K562 (cell line): Measurements from ENCODE around the gene CD2. TPM values are rescaled to one million over a fixed set of nuclear protein-coding genes. Genes with fewer than 3 reads are reported as not detected.

Experiments
- REST ChIP-seq, 2 experiments: fragments of 450-650 bp; formaldehyde crosslinking in 1 of 2; IDR thresholded peaks; 2 replicates each; pipeline versions ENCODE4 v1.4.0 to v1.6.1; 2014 to 2020; ENCODE audit warnings: mild to moderate bottlenecking in 2 of 2, borderline replicate concordance in 1 of 2, low read depth in 1 of 2
- ZNF384 ChIP-seq: IDR thresholded peaks from 2 replicates; pipeline ENCODE4 v1.6.1; 2012; ENCODE audit warnings: low read depth, low read length, improper control_type of control experiment
- polyA plus RNA-seq, 8 experiments: library from polyadenylated mRNA; depleted of rRNA in 4 of 8; stranded (reverse) in 5 of 8; unstranded in 3 of 8; fragments of >200 nt; fragmentation: Nextera tagmentation in 2 of 8; fragmentation: Illumina TruSeq in 1 of 8; extraction: Ambion mirVana in 2 of 8; extraction: Trizol in 1 of 8; gene quantifications; 2 replicates each; pipeline versions ENCODE4 v1.2.1 to v1.2.3, GENCODE V29; 2011 to 2014; ENCODE audit warnings: inconsistent platforms in 1 of 8, missing spikeins in 1 of 8
- total RNA-seq, 7 experiments: library from RNA; depleted of rRNA in 6 of 7; stranded (reverse); fragments of >200 nt in 6 of 7; fragmentation: Illumina TruSeq in 2 of 7; extraction: Trizol in 2 of 7; gene quantifications; 2 replicates each; pipeline versions ENCODE4 v1.2.1 to v1.2.3, GENCODE V29; 2011 to 2021; ENCODE audit warnings: low replicate concordance in 1 of 7

CD2 gene
- total and polyA plus RNA-seq, 9 of the 15 experiments (the other 6 are each of a cell fraction or from before 2014, with no cell fraction given) = 0.07 to 0.16 TPM; not detected in 7

DNA sequence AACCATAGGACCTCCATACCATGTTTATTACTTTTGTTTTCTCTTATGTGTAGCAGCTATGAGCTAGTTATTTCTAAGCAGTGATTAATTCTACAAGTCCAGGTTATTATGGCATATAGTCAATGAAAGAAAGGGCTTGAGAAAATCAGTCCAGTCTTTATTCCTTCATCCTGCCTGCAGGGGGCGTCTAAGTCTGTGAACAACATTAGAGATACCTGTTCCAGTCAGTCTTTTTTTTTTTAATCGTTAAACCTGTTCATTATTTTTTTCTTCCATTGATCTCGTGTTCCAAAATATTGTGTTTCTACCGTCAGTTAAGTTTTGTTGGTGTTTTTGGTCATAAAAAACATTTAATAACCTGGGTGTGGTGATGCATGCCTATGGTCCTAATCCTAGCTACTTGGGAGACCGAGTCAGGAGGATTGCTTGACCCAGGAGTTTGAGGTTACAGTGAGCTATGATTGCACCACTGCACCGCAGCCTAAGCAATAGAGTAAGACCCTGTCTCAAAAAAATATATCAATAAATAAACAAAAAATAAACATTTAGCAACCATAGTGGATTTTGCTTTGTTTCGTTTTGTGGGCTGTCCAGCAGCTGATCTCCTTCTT, 29.4 kb upstream of the CD2 start (continued):
- TF ChIP-seq REST (IDR thresholded peaks at IDR 0.05; ENCODE audit: borderline replicate concordance) (peak; percentile 61; the same call in 1 of the 2 replicates), REST (CRISPR knock-in tag; IDR thresholded peaks at IDR 0.05; ENCODE audit: low read depth) (no peak), ZNF384 (peak; percentile 82)
